Measurements from ENCODE around the gene NFATC1.

NFATC1 gene

GRCh38 chr18:79439628-79440023, 43.9 kb downstream of the NFATC1 start:
- H3K9me3 ChIP-seq (ENCODE audit: control insufficient read depth, insufficient read depth, low read length): no peaks in the 10 kb centered on the region
- H3K4me3 ChIP-seq (ENCODE audit: low read length): no peak overlapping the region
- H3K36me3 ChIP-seq (ENCODE audit: control insufficient read depth, low read length): peaks cover 41% of the 10 kb centered on the region
- peaks cover 65% of the 10 kb centered on the region for H3K4me1 ChIP-seq (ENCODE audit: control insufficient read depth, low read length)
- H3K9me2 ChIP-seq (replicated peaks; ENCODE audit: control insufficient read depth, low read length): no peaks in the 10 kb centered on the region
- no peak overlapping the region for H3K27ac ChIP-seq (ENCODE audit: low read depth, low read length)
- H3F3A ChIP-seq (ENCODE audit: control insufficient read depth, insufficient read depth): peaks cover 3% of the 10 kb centered on the region; the same call in 1 of the 2 replicates
- no peak overlapping the region for H3K4me2 ChIP-seq (ENCODE audit: low read length)
- TF ChIP-seq EZH2phosphoT487 (IDR thresholded peaks at IDR 0.05; ENCODE audit: borderline replicate concordance, low read length) (no peak), CTCF (IDR thresholded peaks at IDR 0.05; ENCODE audit: low read depth, low read length, poor library complexity, severe bottlenecking) (no peak)
- H4K20me1 ChIP-seq (ENCODE audit: control insufficient read depth, insufficient read depth, low read depth, low read length): peaks cover 37% of the 10 kb centered on the region
- peaks cover 80% of the 10 kb centered on the region for H3K79me2 ChIP-seq (ENCODE audit: control insufficient read depth, low read length)
- H3K27me3 ChIP-seq (ENCODE audit: control insufficient read depth, low read length): no peaks in the 10 kb centered on the region

GRCh38 chr18:79440316-79441110, 44.8 kb downstream of the NFATC1 start:
- H3K27me3 ChIP-seq (ENCODE audit: control insufficient read depth, low read length): no peaks in the 10 kb centered on the region
- H4K20me1 ChIP-seq (ENCODE audit: control insufficient read depth, insufficient read depth, low read depth, low read length): peaks cover 37% of the 10 kb centered on the region
- H3K27ac ChIP-seq (ENCODE audit: low read depth, low read length): no peak overlapping the region
- no peak overlapping the region for H3K4me2 ChIP-seq (ENCODE audit: low read length)
- peaks cover 56% of the 10 kb centered on the region for H3K4me1 ChIP-seq (ENCODE audit: control insufficient read depth, low read length)
- H3K9me2 ChIP-seq (replicated peaks; ENCODE audit: control insufficient read depth, low read length): no peaks in the 10 kb centered on the region
- peaks cover 38% of the 10 kb centered on the region for H3K36me3 ChIP-seq (ENCODE audit: control insufficient read depth, low read length)
- no peaks in the 10 kb centered on the region for H3K9me3 ChIP-seq (ENCODE audit: control insufficient read depth, insufficient read depth, low read length)
- peaks cover 3% of the 10 kb centered on the region; the same call in 1 of the 2 replicates for H3F3A ChIP-seq (ENCODE audit: control insufficient read depth, insufficient read depth)
- peaks cover 75% of the 10 kb centered on the region for H3K79me2 ChIP-seq (ENCODE audit: control insufficient read depth, low read length)
- no peak for TF ChIP-seq CTCF (IDR thresholded peaks at IDR 0.05; ENCODE audit: low read depth, low read length, poor library complexity, severe bottlenecking)
- no peak for TF ChIP-seq EZH2phosphoT487 (IDR thresholded peaks at IDR 0.05; ENCODE audit: borderline replicate concordance, low read length)
- H3K4me3 ChIP-seq (ENCODE audit: low read length): no peak overlapping the region

- Histone ChIP-seq H3K4me1 (ENCODE audit: control insufficient read depth, low read length) (peaks cover 47% of the 10 kb centered on the region), H3K79me2 (ENCODE audit: control insufficient read depth, low read length) (peaks cover 75% of the 10 kb centered on the region), H4K20me1 (ENCODE audit: control insufficient read depth, insufficient read depth, low read depth, low read length) (peaks cover 34% of the 10 kb centered on the region), H3K9me3 (ENCODE audit: control insufficient read depth, insufficient read depth, low read length) (no peaks in the 10 kb centered on the region), H3K27me3 (ENCODE audit: control insufficient read depth, low read length) (no peaks in the 10 kb centered on the region), H3K4me3 (ENCODE audit: low read length) (no peak overlapping the region), H3K4me2 (ENCODE audit: low read length) (no peak overlapping the region), H3K36me3 (ENCODE audit: control insufficient read depth, low read length) (peaks cover 37% of the 10 kb centered on the region), H3K27ac (ENCODE audit: low read depth, low read length) (no peak overlapping the region), H3K9me2 (replicated peaks; ENCODE audit: control insufficient read depth, low read length) (no peaks in the 10 kb centered on the region), H3F3A (ENCODE audit: control insufficient read depth, insufficient read depth) (no peaks in the 10 kb centered on the region)
- TF ChIP-seq CTCF (IDR thresholded peaks at IDR 0.05; ENCODE audit: low read depth, low read length, poor library complexity, severe bottlenecking) (no peak), EZH2phosphoT487 (IDR thresholded peaks at IDR 0.05; ENCODE audit: borderline replicate concordance, low read length) (no peak)
Measured at GRCh38 chr18:79441420-79441819, 45.7 kb downstream of the NFATC1 start.
